GM12874 (cell line): Measurements from ENCODE around the gene SBK2.

Experiments used
- CTCF ChIP-seq: IDR thresholded peaks from 2 replicates; pipeline ENCODE4 v1.5.1; 2011; ENCODE audit warnings: low read depth, mild to moderate bottlenecking, control low read depth, low read length, moderate library complexity; ENCODE audit not compliant: insufficient read depth

Gene SBK2

GRCh38 chr19:55535965-55536350 lies 975 bp downstream of the SBK2 start:
- TF ChIP-seq CTCF, result no peak

- no peak for TF ChIP-seq CTCF
Observed at GRCh38 chr19:55535173-55535964, 1.6 kb downstream of the SBK2 start.

- no peak for TF ChIP-seq CTCF
Observed at GRCh38 chr19:55530996-55531395, 5.9 kb downstream of the SBK2 start.

GRCh38 chr19:55529636-55530234 lies 7.2 kb downstream of the SBK2 start:
- TF ChIP-seq CTCF, result no peak

- TF ChIP-seq CTCF, result no peak
Observed at GRCh38 chr19:55528030-55528803, 8.7 kb downstream of the SBK2 start.

- no peak for TF ChIP-seq CTCF
Observed at GRCh38 chr19:55527197-55528029, 9.5 kb downstream of the SBK2 start.
